Esophagus squamous epithelium (tissue), 4 donors: Measurements from ENCODE around the gene TMEM41A.

Experiments used
- POLR2A ChIP-seq, 4 donors: fragments of 450-650 bp; IDR thresholded peaks; one replicate each; pipeline ENCODE4 v1.6.1; 2017; ENCODE audit warnings: antibody characterized with exemption in 4 of 4, mild to moderate bottlenecking in 4 of 4, moderate library complexity in 3 of 4
- TF ChIP-seq, protein P1 (sequence below), 6 experiments: fragments of 450-650 bp in 4 of 6; fragments of 200-600 bp in 2 of 6; sonication (generic) in 2 of 6; IDR thresholded peaks; one replicate each; pipeline ENCODE4 v1.5.1; 2016 to 2019; ENCODE audit warnings: antibody characterized with exemption in 6 of 6, mild to moderate bottlenecking in 4 of 6, moderate library complexity in 4 of 6

DNA sequence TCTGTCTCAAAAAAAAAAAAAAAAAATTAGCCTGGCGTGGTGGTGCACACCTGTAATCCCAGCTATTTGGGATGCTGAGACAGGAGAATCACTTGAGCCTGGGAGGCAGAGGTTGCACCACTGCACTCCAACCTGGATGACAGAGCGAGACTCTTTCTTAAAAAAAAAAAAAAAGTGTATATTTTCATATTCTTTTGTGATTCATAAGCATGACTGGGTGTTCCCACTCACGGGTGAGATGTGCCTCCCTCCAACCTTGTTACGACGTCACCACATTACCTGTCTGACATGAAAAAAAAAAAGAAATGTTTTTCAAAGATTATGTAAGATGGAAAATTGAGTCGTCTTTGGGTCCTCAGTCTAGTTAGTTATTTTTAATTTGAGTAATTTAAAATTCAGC is 56.8 kb downstream of the TMEM41A start:
- TF ChIP-seq, protein P1, sequence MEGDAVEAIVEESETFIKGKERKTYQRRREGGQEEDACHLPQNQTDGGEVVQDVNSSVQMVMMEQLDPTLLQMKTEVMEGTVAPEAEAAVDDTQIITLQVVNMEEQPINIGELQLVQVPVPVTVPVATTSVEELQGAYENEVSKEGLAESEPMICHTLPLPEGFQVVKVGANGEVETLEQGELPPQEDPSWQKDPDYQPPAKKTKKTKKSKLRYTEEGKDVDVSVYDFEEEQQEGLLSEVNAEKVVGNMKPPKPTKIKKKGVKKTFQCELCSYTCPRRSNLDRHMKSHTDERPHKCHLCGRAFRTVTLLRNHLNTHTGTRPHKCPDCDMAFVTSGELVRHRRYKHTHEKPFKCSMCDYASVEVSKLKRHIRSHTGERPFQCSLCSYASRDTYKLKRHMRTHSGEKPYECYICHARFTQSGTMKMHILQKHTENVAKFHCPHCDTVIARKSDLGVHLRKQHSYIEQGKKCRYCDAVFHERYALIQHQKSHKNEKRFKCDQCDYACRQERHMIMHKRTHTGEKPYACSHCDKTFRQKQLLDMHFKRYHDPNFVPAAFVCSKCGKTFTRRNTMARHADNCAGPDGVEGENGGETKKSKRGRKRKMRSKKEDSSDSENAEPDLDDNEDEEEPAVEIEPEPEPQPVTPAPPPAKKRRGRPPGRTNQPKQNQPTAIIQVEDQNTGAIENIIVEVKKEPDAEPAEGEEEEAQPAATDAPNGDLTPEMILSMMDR (IDR thresholded peaks at IDR 0.05), result no peak
- no peak for TF ChIP-seq POLR2A (IDR thresholded peaks at IDR 0.05)
